ENCODE results near the gene MSMO1. TPM values are rescaled to one million over a fixed set of nuclear protein-coding genes. Genes with fewer than 3 reads are reported as not detected.

Gene MSMO1
- total RNA-seq, 2 donors from 2014 or later: 106 to 109 TPM

GRCh38 chr4:165364452-165365080, 37.1 kb downstream of the MSMO1 start:
- no peaks in the 10 kb centered on the region for H3K4me1 ChIP-seq (ENCODE audit: control insufficient read depth, insufficient read depth, low read length)
- H3K27ac ChIP-seq (ENCODE audit: low read depth, low read length): no peak overlapping the region
- no peak overlapping the region for H3K9ac ChIP-seq (ENCODE audit: extremely low read depth, low read length, poor library complexity, severe bottlenecking)
- no peak for TF ChIP-seq CTCF (conservative IDR thresholded peaks at IDR 0.05)
- Mint-ChIP-seq H3K4me3 (no peak overlapping the region), H3K27me3 (ENCODE audit: insufficient read depth) (no peaks in the 10 kb centered on the region), H3K27ac (no peak overlapping the region), H3K36me3 (ENCODE audit: low read depth) (no peaks in the 10 kb centered on the region), H3K9me3 (no peaks in the 10 kb centered on the region), H3K4me1 (peaks cover 14% of the 10 kb centered on the region)
- no peaks in the 10 kb centered on the region for H3K27me3 ChIP-seq (ENCODE audit: control insufficient read depth, insufficient read depth, low read length, poor library complexity, severe bottlenecking)
- no peaks in the 10 kb centered on the region for H3K9me3 ChIP-seq (ENCODE audit: control insufficient read depth, low read length)
- DNase-seq: no peak
- H3K36me3 ChIP-seq (ENCODE audit: control insufficient read depth, insufficient read depth, low read length): no peaks in the 10 kb centered on the region
- no peak overlapping the region for H3K4me3 ChIP-seq (ENCODE audit: low read length)
- 40 to 68% methylated on average over 1 to 2 of the region's 2 CpGs for WGBS, 2 experiments (ENCODE audit: insufficient coverage in 1 of 2, insufficient read length in 1 of 2)

GRCh38 chr4:165367040-165367439, 39.6 kb downstream of the MSMO1 start:
- no peaks in the 10 kb centered on the region for H3K27me3 ChIP-seq (ENCODE audit: control insufficient read depth, insufficient read depth, low read length, poor library complexity, severe bottlenecking)
- H3K9ac ChIP-seq (ENCODE audit: extremely low read depth, low read length, poor library complexity, severe bottlenecking): no peak overlapping the region
- H3K27ac Mint-ChIP-seq: no peak overlapping the region
- WGBS, 2 experiments (ENCODE audit: insufficient coverage in 1 of 2, insufficient read length in 1 of 2): 87 to 98% methylated on average over 3 to 4 of the region's 4 CpGs
- no peaks in the 10 kb centered on the region for H3K36me3 ChIP-seq (ENCODE audit: control insufficient read depth, insufficient read depth, low read length)
- no peak overlapping the region for H3K4me3 ChIP-seq (ENCODE audit: low read length)
- no peak overlapping the region for H3K4me3 Mint-ChIP-seq
- DNase-seq: no peak
- TF ChIP-seq CTCF (conservative IDR thresholded peaks at IDR 0.05): no peak
- H3K4me1 Mint-ChIP-seq: peaks cover 9% of the 10 kb centered on the region
- H3K9me3 ChIP-seq (ENCODE audit: control insufficient read depth, low read length): no peaks in the 10 kb centered on the region
- H3K4me1 ChIP-seq (ENCODE audit: control insufficient read depth, insufficient read depth, low read length): no peaks in the 10 kb centered on the region
- H3K36me3 Mint-ChIP-seq (ENCODE audit: low read depth): no peaks in the 10 kb centered on the region
- H3K27me3 Mint-ChIP-seq (ENCODE audit: insufficient read depth): no peaks in the 10 kb centered on the region
- no peaks in the 10 kb centered on the region for H3K9me3 Mint-ChIP-seq
- no peak overlapping the region for H3K27ac ChIP-seq (ENCODE audit: low read depth, low read length)

GRCh38 chr4:165368114-165368513, 40.6 kb downstream of the MSMO1 start:
- Histone ChIP-seq H3K27ac (ENCODE audit: low read depth, low read length) (no peak overlapping the region), H3K4me3 (ENCODE audit: low read length) (no peak overlapping the region), H3K9ac (ENCODE audit: extremely low read depth, low read length, poor library complexity, severe bottlenecking) (no peak overlapping the region), H3K4me1 (ENCODE audit: control insufficient read depth, insufficient read depth, low read length) (no peaks in the 10 kb centered on the region), H3K36me3 (ENCODE audit: control insufficient read depth, insufficient read depth, low read length) (no peaks in the 10 kb centered on the region), H3K27me3 (ENCODE audit: control insufficient read depth, insufficient read depth, low read length, poor library complexity, severe bottlenecking) (no peaks in the 10 kb centered on the region), H3K9me3 (ENCODE audit: control insufficient read depth, low read length) (no peaks in the 10 kb centered on the region)
- no peak for TF ChIP-seq CTCF (conservative IDR thresholded peaks at IDR 0.05)
- Mint-ChIP-seq H3K4me1 (peaks cover 9% of the 10 kb centered on the region), H3K27me3 (ENCODE audit: insufficient read depth) (no peaks in the 10 kb centered on the region), H3K4me3 (no peak overlapping the region), H3K9me3 (no peaks in the 10 kb centered on the region), H3K36me3 (ENCODE audit: low read depth) (no peaks in the 10 kb centered on the region), H3K27ac (no peak overlapping the region)
- no peak for DNase-seq
- 86 to 100% methylated on average over 1 of the region's 1 CpG for WGBS, 2 experiments (ENCODE audit: insufficient coverage in 1 of 2, insufficient read length in 1 of 2)
